ENCODE results near the gene FOXN3. TPM values are rescaled to one million over a fixed set of nuclear protein-coding genes. Genes with fewer than 3 reads are reported as not detected.

Gene FOXN3
- polyA plus RNA-seq, 3 donors, result 38.7 to 57.4 (median 42.0) TPM

- Mint-ChIP-seq H3K9me3 (peaks cover 0 to 9% (median 2%) of the 10 kb centered on the region in 7 donors), H3K27me3 (ENCODE audit: low read depth in 3 of 3) (no peaks in the 10 kb centered on the region), H3K27ac (no peak overlapping the region), H3K4me1 (peaks cover 51% of the 10 kb centered on the region), H3K4me3 (no peak overlapping the region), H3K36me3 (peaks cover 15 to 24% of the 10 kb centered on the region in 2 donors)
- intact Hi-C loops (cut with micrococcal nuclease), result no loop called here
- no peak for TF ChIP-seq CTCF (IDR thresholded peaks at IDR 0.05)
- peak overlapping the region in 1 of 2 donors; percentile 26 for H3K27ac ChIP-seq (ENCODE audit: low read depth in 1 of 2, low read length in 2 of 2)
- no peak for DNase-seq
- peaks cover 30 to 41% of the 10 kb centered on the region in 2 donors for H3K4me1 ChIP-seq (ENCODE audit: control insufficient read depth in 1 of 2, insufficient read depth in 2 of 2, low read length in 2 of 2)
- no peaks in the 10 kb centered on the region for H3K27me3 ChIP-seq (ENCODE audit: control insufficient read depth in 2 of 2, insufficient read depth in 2 of 2, low read length in 2 of 2)
- H3K79me2 ChIP-seq (ENCODE audit: insufficient read depth, low read length), result peaks cover 94% of the 10 kb centered on the region
- H3K4me2 ChIP-seq (replicated peaks; ENCODE audit: extremely low read depth, low read length, poor library complexity, severe bottlenecking), result no peak overlapping the region
- H3K4me3 ChIP-seq (replicated peaks in 1 of 3; ENCODE audit: low read depth in 2 of 3, low read length in 3 of 3), result no peak overlapping the region
- no peaks in the 10 kb centered on the region for H3K36me3 ChIP-seq (replicated peaks in 1 of 2; ENCODE audit: control insufficient read depth in 1 of 2, insufficient read depth in 2 of 2, low read length in 2 of 2)
- peaks cover 0 to 2% of the 10 kb centered on the region in 2 donors for H3K9me3 ChIP-seq (replicated peaks in 1 of 2; ENCODE audit: control insufficient read depth in 1 of 2, insufficient read depth in 1 of 2, low read length in 2 of 2)
- peaks cover 87% of the 10 kb centered on the region for H4K20me1 ChIP-seq (ENCODE audit: insufficient read depth, low read length)
- H3K9ac ChIP-seq (ENCODE audit: insufficient read depth, low read length, poor library complexity, severe bottlenecking), result no peak overlapping the region
- H2AFZ ChIP-seq (ENCODE audit: insufficient read depth, low read depth, low read length, poor library complexity, severe bottlenecking), result no peak overlapping the region
- 88% methylated on average over 4 of the region's 7 CpGs for WGBS (ENCODE audit: insufficient coverage)
Observed at GRCh38 chr14:89370781-89371180, 46.3 kb downstream of the FOXN3 start.

- H3K9me3 Mint-ChIP-seq, result peaks cover 0 to 9% (median 2%) of the 10 kb centered on the region in 7 donors
- Histone ChIP-seq H3K79me2 (ENCODE audit: insufficient read depth, low read length) (peaks cover 94% of the 10 kb centered on the region), H3K27me3 (ENCODE audit: control insufficient read depth in 2 of 2, insufficient read depth in 2 of 2, low read length in 2 of 2) (no peaks in the 10 kb centered on the region), H3K4me2 (replicated peaks; ENCODE audit: extremely low read depth, low read length, poor library complexity, severe bottlenecking) (no peak overlapping the region), H3K27ac (ENCODE audit: low read depth in 1 of 2, low read length in 2 of 2) (peak overlapping the region in 1 of 2 donors; percentile 26), H3K4me3 (replicated peaks in 1 of 3; ENCODE audit: low read depth in 2 of 3, low read length in 3 of 3) (no peak overlapping the region), H3K4me1 (ENCODE audit: control insufficient read depth in 1 of 2, insufficient read depth in 2 of 2, low read length in 2 of 2) (peaks cover 34 to 45% of the 10 kb centered on the region in 2 donors), H3K36me3 (replicated peaks in 1 of 2; ENCODE audit: control insufficient read depth in 1 of 2, insufficient read depth in 2 of 2, low read length in 2 of 2) (no peaks in the 10 kb centered on the region), H3K9me3 (replicated peaks in 1 of 2; ENCODE audit: control insufficient read depth in 1 of 2, insufficient read depth in 1 of 2, low read length in 2 of 2) (peaks cover 0 to 2% of the 10 kb centered on the region in 2 donors), H3K9ac (ENCODE audit: insufficient read depth, low read length, poor library complexity, severe bottlenecking) (no peak overlapping the region), H2AFZ (ENCODE audit: insufficient read depth, low read depth, low read length, poor library complexity, severe bottlenecking) (no peak overlapping the region), H4K20me1 (ENCODE audit: insufficient read depth, low read length) (peaks cover 87% of the 10 kb centered on the region)
- WGBS (ENCODE audit: insufficient coverage), result 100% methylated on average over 3 of the region's 4 CpGs
- no peak for DNase-seq
- H3K27me3 Mint-ChIP-seq (ENCODE audit: low read depth in 3 of 3), result no peaks in the 10 kb centered on the region
- intact Hi-C loops (cut with micrococcal nuclease), result no loop called here
- no peak for TF ChIP-seq CTCF (IDR thresholded peaks at IDR 0.05)
- H3K4me3 Mint-ChIP-seq, result no peak overlapping the region
- peaks cover 15 to 24% of the 10 kb centered on the region in 2 donors for H3K36me3 Mint-ChIP-seq
- H3K4me1 Mint-ChIP-seq, result peaks cover 53% of the 10 kb centered on the region
- peak overlapping the region in 1 of 7 donors; percentile 57 for H3K27ac Mint-ChIP-seq
Observed at GRCh38 chr14:89370381-89370780, 46.7 kb downstream of the FOXN3 start.

All from CD14-positive monocyte (primary cell).